Neutrophil (primary cell): ENCODE data around the gene SLAMF8.

Experiments used
- H3K27ac ChIP-seq: fragments of 200-600 bp; sonication (generic); 2 replicates; pipeline ENCODE4 v1.5.1; 2016; ENCODE audit warnings: mild to moderate bottlenecking, moderate library complexity
- H3K27me3 ChIP-seq: fragments of 200-600 bp; sonication (generic); 2 replicates; pipeline ENCODE4 v1.6.0; 2016; ENCODE audit warnings: mild to moderate bottlenecking
- H3K36me3 ChIP-seq: fragments of 200-600 bp; sonication (generic); 2 replicates; pipeline ENCODE4 v1.5.1; 2017
- H3K4me1 ChIP-seq, 2 experiments: fragments of 200-600 bp in 1 of 2; sonication (generic) in 1 of 2; 1 replicate in 1 of 2; 2 replicates in 1 of 2; pipeline versions ENCODE4 v1.5.1 to v1.6.1; 2013 to 2016; ENCODE audit warnings: low read depth in 1 of 2, low read length in 1 of 2, mild to moderate bottlenecking in 1 of 2, moderate library complexity in 1 of 2; ENCODE audit not compliant: control insufficient read depth in 1 of 2, insufficient read depth in 1 of 2
- H3K4me3 ChIP-seq, 2 experiments: fragments of 200-600 bp in 1 of 2; sonication (generic) in 1 of 2; 1 replicate in 1 of 2; 2 replicates in 1 of 2; pipeline ENCODE4 v1.5.1; 2013 to 2016; ENCODE audit warnings: low read depth in 1 of 2, low read length in 1 of 2, mild to moderate bottlenecking in 1 of 2, moderate library complexity in 1 of 2
- H3K9me3 ChIP-seq: fragments of 200-600 bp; sonication (generic); 2 replicates; pipeline ENCODE4 v1.5.1; 2016
- CTCF ChIP-seq: fragments of 200-600 bp; sonication (generic); IDR thresholded peaks from 2 replicates; pipeline ENCODE4 v1.5.1; 2016; ENCODE audit warnings: antibody characterized with exemption

Gene SLAMF8

GRCh38 chr1:159866905-159867663 lies 40.4 kb downstream of the SLAMF8 start:
- no peaks in the 10 kb centered on the region for H3K36me3 ChIP-seq
- H3K27ac ChIP-seq: no peak overlapping the region
- H3K9me3 ChIP-seq: no peaks in the 10 kb centered on the region
- TF ChIP-seq CTCF: no peak
- H3K4me1 ChIP-seq: peaks cover 0 to 5% of the 10 kb centered on the region in 2 experiments
- H3K4me3 ChIP-seq: no peak overlapping the region
- peaks cover 9% of the 10 kb centered on the region for H3K27me3 ChIP-seq

GRCh38 chr1:159867664-159868026 lies 41.0 kb downstream of the SLAMF8 start:
- Histone ChIP-seq H3K4me1 (peaks cover 0 to 5% of the 10 kb centered on the region in 2 experiments), H3K36me3 (no peaks in the 10 kb centered on the region), H3K4me3 (no peak overlapping the region), H3K9me3 (no peaks in the 10 kb centered on the region), H3K27ac (no peak overlapping the region), H3K27me3 (peaks cover 9% of the 10 kb centered on the region)
- TF ChIP-seq CTCF: no peak

GRCh38 chr1:159868766-159869165 lies 42.1 kb downstream of the SLAMF8 start:
- Histone ChIP-seq H3K27ac (no peak overlapping the region), H3K36me3 (no peaks in the 10 kb centered on the region), H3K9me3 (no peaks in the 10 kb centered on the region), H3K4me1 (peaks cover 0 to 5% of the 10 kb centered on the region in 2 experiments), H3K4me3 (no peak overlapping the region), H3K27me3 (peaks cover 9% of the 10 kb centered on the region)
- no peak for TF ChIP-seq CTCF

DNA sequence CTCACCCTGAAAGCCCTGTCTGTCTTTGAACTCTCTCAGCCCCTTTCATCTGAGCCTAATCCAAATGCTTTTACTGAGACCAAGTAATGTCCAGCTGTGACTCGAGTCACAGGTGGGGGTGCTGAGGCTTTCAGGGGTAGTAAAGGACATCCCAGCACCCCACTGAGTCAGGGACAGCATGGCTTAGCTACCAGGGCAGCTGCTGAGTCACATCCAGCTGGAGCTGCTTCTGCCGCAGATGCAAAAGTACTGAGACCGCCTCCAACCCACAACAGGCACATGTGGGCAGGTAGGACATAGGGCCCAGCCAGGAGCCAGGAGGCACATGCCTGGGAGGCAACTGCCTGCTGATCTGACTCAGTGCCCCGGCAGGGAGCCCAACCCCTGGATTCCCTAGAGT lies 42.5 kb downstream of the SLAMF8 start:
- Histone ChIP-seq H3K27me3 (peaks cover 9% of the 10 kb centered on the region), H3K36me3 (no peaks in the 10 kb centered on the region), H3K9me3 (no peaks in the 10 kb centered on the region), H3K4me1 (peaks cover 0 to 5% of the 10 kb centered on the region in 2 experiments), H3K27ac (no peak overlapping the region), H3K4me3 (no peak overlapping the region)
- TF ChIP-seq CTCF: no peak

DNA sequence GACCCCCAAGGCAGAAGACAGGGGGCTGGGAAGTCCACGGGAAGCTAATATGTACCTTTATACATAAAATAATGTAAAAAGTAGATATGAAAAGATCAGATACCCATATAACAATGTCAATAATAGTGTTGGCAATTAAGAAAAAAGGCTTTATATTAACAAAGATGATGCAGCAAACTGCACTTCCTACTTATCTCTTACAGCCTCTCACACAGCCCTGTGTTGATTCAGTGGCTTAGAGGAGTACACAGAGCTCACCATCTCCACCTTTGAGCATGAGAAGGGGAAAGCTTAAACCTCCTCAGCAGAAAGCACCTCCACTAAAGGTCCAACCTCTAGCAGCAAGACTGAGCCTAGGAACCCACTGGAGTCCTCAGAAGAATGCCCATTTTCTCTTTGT lies 42.9 kb downstream of the SLAMF8 start:
- Histone ChIP-seq H3K4me1 (peaks cover 0 to 5% of the 10 kb centered on the region in 2 experiments), H3K9me3 (no peaks in the 10 kb centered on the region), H3K27me3 (peaks cover 9% of the 10 kb centered on the region), H3K4me3 (no peak overlapping the region), H3K27ac (no peak overlapping the region), H3K36me3 (no peaks in the 10 kb centered on the region)
- no peak for TF ChIP-seq CTCF
